CD4-positive, alpha-beta T cell (primary cell): ENCODE measurements around the gene SDK1. TPM values are rescaled to one million over a fixed set of nuclear protein-coding genes. Genes with fewer than 3 reads are reported as not detected.
"Not testable (repeated sequence)": the region's sequence is repeated elsewhere in the genome, so short reads cannot be mapped to it uniquely, and the experiment has no call there.

Experiments
- ATAC-seq: fragments of 200-7000 bp; cut with Tn5 transposase; one replicate; pipeline ENCODE4 v1.10.0; 2022; ENCODE audit warnings: mild to moderate bottlenecking; ENCODE audit not compliant: poor library complexity
- CTCF ChIA-PET: fragments of 350-600 bp; sonication (Branson Sonifier 250); formaldehyde crosslinking; loops from one replicate; lab custom pipeline; 2021; ENCODE audit warnings: antibody characterized with exemption, inconsistent platforms; lab: Charles Lee
- POLR2A ChIA-PET: fragments of 350-600 bp; sonication (Branson Sonifier 250); formaldehyde crosslinking; loops from one replicate; lab custom pipeline; 2021; ENCODE audit warnings: antibody characterized with exemption, inconsistent platforms; lab: Charles Lee
- DNase-seq, 14 experiments: peaks; one replicate each; pipeline ENCODE4 v3.0.0-alpha.2; 2013 to 2020; ENCODE audit warnings: mixed read lengths in 2 of 14
- H3K27ac ChIP-seq, 2 donors: one replicate each; pipeline versions ENCODE4 v1.5.1 to v1.7.0; 2013; ENCODE audit warnings: low read length in 2 of 2, low read depth in 1 of 2, mild to moderate bottlenecking in 1 of 2
- H3K27me3 ChIP-seq, 2 experiments: 1 replicate in 1 of 2; 2 replicates in 1 of 2; pipeline versions ENCODE4 v1.6.1 to v1.7.0; 2013; ENCODE audit warnings: low read length in 2 of 2, control low read depth in 1 of 2, mild to moderate bottlenecking in 1 of 2, moderate library complexity in 1 of 2; ENCODE audit not compliant: insufficient read depth in 2 of 2, control insufficient read depth in 1 of 2
- H3K36me3 ChIP-seq: one replicate; pipeline ENCODE4 v1.6.1; 2013; ENCODE audit warnings: low read length, control low read depth; ENCODE audit not compliant: insufficient read depth
- H3K4me1 ChIP-seq: one replicate; pipeline ENCODE4 v1.6.1; 2013; ENCODE audit warnings: low read length, control low read depth; ENCODE audit not compliant: insufficient read depth
- H3K4me3 ChIP-seq: one replicate; pipeline ENCODE4 v1.5.1; 2013; ENCODE audit warnings: mild to moderate bottlenecking, low read length, moderate library complexity
- H3K9me3 ChIP-seq, 2 experiments: 1 replicate in 1 of 2; 2 replicates in 1 of 2; pipeline versions ENCODE4 v1.6.1 to v1.7.0; 2013; ENCODE audit warnings: low read length in 2 of 2, mild to moderate bottlenecking in 2 of 2, control low read depth in 1 of 2, moderate library complexity in 1 of 2; ENCODE audit not compliant: control insufficient read depth in 1 of 2, insufficient read depth in 1 of 2
- H3K27ac Mint-ChIP-seq: one replicate; pipeline ENCODE4 v1.8.0; 2020; ENCODE audit warnings: mixed read lengths
- H3K27me3 Mint-ChIP-seq: one replicate; pipeline ENCODE4 v1.8.0; 2021; ENCODE audit warnings: mixed read lengths
- H3K36me3 Mint-ChIP-seq: one replicate; pipeline ENCODE4 v1.8.0; 2021; ENCODE audit warnings: low read depth, mixed read lengths
- H3K4me1 Mint-ChIP-seq: one replicate; pipeline ENCODE4 v1.8.0; 2021; ENCODE audit warnings: low read depth, mixed read lengths
- H3K4me3 Mint-ChIP-seq: one replicate; pipeline ENCODE4 v1.8.0; 2020; ENCODE audit warnings: mild to moderate bottlenecking, mixed read lengths
- H3K9me3 Mint-ChIP-seq: one replicate; pipeline ENCODE4 v1.8.0; 2020; ENCODE audit warnings: mixed read lengths
- intact Hi-C, 2 experiments: fragments of 100-400 bp; cut with DNase I in 1 of 2; cut with micrococcal nuclease in 1 of 2; formaldehyde crosslinking; loops; one replicate each; pipeline versions ENCODE4 v1.15.1 to v1.9.0; 2023 to 2025; cut with DNase I, micrococcal nuclease
- total RNA-seq, 174 experiments: library from RNA in 2 of 174; stranded (reverse) in 2 of 174; gene quantifications; one replicate each; pipeline ENCODE4 v1.2.3 and lab custom pipeline; 2021 to 2026
- TF ChIP-seq, protein P1 (sequence below): fragments of 200-600 bp; IDR thresholded peaks from one replicate; pipeline ENCODE4 v1.8.0; 2022; ENCODE audit warnings: antibody characterized with exemption, mild to moderate bottlenecking

The SDK1 gene
- total RNA-seq, 2 experiments from 2014 or later: 1.1 to 1.3 TPM

DNA sequence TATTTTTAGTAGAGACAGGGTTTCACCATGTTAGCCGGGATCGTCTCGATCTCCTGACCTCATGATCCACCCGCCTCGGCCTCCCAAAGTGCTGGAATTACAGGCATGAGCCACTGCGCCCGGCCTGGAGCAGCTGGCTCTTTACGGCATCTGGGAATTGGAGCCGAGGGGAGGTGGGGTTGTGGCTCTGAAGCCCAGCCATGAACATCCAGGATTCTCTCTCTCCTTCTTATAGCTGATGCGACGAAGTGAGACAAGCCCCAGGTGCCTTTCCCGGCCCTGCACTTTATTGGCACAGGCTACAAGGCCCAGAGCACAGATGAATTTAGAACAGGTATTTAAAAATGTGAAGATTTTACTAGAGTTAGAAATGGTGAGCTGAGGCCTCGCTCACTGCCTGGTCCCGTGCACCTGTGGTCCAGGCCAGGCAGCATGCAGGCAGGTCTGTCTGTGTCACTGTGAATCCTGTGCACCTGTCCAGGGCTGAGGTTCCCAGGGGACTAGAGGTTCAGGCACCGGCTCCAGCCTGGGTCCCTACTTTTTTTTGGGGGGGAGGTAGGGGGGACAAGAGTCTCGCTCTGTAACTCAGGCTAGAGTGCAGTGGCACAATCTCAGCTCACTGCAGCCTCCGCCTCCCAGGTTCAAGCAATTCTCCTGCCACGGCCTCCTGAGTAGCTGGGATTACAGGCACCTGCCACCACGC is 1001.3 kb downstream of the SDK1 start:
- H3K4me1 Mint-ChIP-seq: no peaks in the 10 kb centered on the region
- no peak overlapping the region for H3K4me3 Mint-ChIP-seq
- no peak for ATAC-seq
- Histone ChIP-seq H3K36me3 (no peaks in the 10 kb centered on the region), H3K27ac (no peak overlapping the region), H3K4me3 (no peak overlapping the region), H3K4me1 (no peaks in the 10 kb centered on the region), H3K27me3 (peaks cover 0 to 2% of the 10 kb centered on the region in 2 experiments), H3K9me3 (peaks cover 0 to 18% of the 10 kb centered on the region in 2 experiments)
- TF ChIP-seq, protein P1, sequence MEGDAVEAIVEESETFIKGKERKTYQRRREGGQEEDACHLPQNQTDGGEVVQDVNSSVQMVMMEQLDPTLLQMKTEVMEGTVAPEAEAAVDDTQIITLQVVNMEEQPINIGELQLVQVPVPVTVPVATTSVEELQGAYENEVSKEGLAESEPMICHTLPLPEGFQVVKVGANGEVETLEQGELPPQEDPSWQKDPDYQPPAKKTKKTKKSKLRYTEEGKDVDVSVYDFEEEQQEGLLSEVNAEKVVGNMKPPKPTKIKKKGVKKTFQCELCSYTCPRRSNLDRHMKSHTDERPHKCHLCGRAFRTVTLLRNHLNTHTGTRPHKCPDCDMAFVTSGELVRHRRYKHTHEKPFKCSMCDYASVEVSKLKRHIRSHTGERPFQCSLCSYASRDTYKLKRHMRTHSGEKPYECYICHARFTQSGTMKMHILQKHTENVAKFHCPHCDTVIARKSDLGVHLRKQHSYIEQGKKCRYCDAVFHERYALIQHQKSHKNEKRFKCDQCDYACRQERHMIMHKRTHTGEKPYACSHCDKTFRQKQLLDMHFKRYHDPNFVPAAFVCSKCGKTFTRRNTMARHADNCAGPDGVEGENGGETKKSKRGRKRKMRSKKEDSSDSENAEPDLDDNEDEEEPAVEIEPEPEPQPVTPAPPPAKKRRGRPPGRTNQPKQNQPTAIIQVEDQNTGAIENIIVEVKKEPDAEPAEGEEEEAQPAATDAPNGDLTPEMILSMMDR: no peak
- intact Hi-C loops: no loop called here
- no peak overlapping the region for H3K27ac Mint-ChIP-seq
- no peaks in the 10 kb centered on the region for H3K9me3 Mint-ChIP-seq
- no peaks in the 10 kb centered on the region for H3K27me3 Mint-ChIP-seq
- no peaks in the 10 kb centered on the region for H3K36me3 Mint-ChIP-seq
- POLR2A ChIA-PET: no interaction called here
- DNase-seq: no peak
- CTCF ChIA-PET: no interaction called here

DNA sequence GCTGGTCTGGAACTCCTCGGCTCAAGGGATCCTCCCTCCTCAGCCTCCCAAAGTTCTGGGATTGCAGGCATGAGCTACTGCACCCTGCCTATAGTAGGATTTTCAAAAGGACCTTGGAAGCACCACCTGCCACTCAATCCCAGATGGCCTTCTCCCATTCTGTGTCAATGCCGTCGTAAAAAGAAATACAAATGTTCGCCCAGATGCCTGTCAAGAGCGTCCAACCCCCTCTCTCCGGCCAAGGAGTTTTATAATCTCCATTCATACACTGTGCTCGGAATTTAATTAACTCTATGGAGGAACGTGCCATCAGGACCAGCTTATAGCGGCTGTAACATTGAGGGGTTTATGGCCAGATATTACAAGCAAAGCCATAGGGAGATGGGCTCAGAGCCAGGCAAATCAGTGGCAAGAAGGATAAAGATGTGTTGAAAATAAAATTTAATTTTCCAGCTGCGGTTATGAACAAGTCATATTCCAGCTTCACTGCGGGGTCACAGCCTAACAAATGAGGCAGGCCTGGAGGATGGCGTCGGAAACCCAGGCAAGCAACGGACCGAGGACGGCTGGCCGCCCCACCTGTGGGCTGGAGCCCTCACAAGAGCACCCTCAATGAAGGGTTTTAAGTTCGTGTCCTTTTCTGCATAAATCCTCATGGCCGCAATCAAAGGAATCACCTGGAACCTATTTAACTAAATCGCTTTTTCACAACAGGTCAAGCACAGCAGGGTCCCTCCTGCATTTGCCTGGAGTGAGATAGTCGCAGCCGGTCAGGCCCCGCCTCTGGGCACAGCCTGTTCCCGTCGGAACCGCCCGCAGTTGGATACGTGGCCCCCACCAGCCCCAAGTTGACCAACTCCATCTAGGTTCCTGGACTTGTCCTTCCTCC is 1006.5 kb downstream of the SDK1 start:
- no peaks in the 10 kb centered on the region for H3K9me3 Mint-ChIP-seq
- Histone ChIP-seq H3K9me3 (peaks cover 0 to 21% of the 10 kb centered on the region in 2 experiments), H3K27me3 (no peaks in the 10 kb centered on the region), H3K27ac (no peak overlapping the region), H3K4me3 (no peak overlapping the region), H3K36me3 (no peaks in the 10 kb centered on the region), H3K4me1 (no peaks in the 10 kb centered on the region)
- intact Hi-C loops: no loop called here
- ATAC-seq: no peak
- H3K4me1 Mint-ChIP-seq: no peaks in the 10 kb centered on the region
- ChIA-PET CTCF (no interaction called here), POLR2A (no interaction called here)
- no peak overlapping the region for H3K4me3 Mint-ChIP-seq
- H3K36me3 Mint-ChIP-seq: no peaks in the 10 kb centered on the region
- TF ChIP-seq, protein P1: no peak
- no peaks in the 10 kb centered on the region for H3K27me3 Mint-ChIP-seq
- H3K27ac Mint-ChIP-seq: no peak overlapping the region
- no peak for DNase-seq

GRCh38 chr7:4308205-4308590 is 1007.1 kb downstream of the SDK1 start:
- no peak overlapping the region for H3K4me3 ChIP-seq
- no peaks in the 10 kb centered on the region for H3K36me3 Mint-ChIP-seq
- H3K9me3 Mint-ChIP-seq: no peaks in the 10 kb centered on the region
- H3K4me1 Mint-ChIP-seq: no peaks in the 10 kb centered on the region
- peaks cover 0 to 15% of the 10 kb centered on the region in 2 experiments for H3K9me3 ChIP-seq
- intact Hi-C loops: no loop called here
- H3K4me1 ChIP-seq: no peaks in the 10 kb centered on the region
- TF ChIP-seq, protein P1: no peak
- no peak overlapping the region for H3K27ac ChIP-seq
- no peak for ATAC-seq
- no peaks in the 10 kb centered on the region for H3K36me3 ChIP-seq
- H3K27me3 ChIP-seq: no peaks in the 10 kb centered on the region
- ChIA-PET CTCF (no interaction called here), POLR2A (no interaction called here)
- no peaks in the 10 kb centered on the region for H3K27me3 Mint-ChIP-seq
- H3K27ac Mint-ChIP-seq: no peak overlapping the region
- no peak overlapping the region for H3K4me3 Mint-ChIP-seq
- no peak for DNase-seq

DNA sequence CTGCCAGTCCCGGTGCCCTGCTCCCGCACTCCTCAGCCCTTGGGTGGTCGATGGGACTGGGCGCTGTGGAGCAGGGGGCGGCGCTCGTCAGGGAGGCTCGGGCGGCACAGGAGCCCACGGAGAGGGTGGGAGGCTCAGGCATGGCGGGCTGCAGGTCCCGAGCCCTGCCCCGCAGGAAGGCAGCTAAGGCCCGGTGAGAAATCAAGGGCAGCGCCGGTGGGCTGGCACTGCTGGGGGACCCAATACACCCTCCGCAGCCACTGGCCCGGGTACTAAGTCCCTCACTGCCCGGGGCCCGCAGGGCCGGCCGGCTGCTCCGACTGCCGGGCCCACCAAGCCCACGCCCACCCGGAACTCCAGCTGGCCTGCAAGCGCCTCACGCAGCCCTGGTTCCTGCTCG is 1012.9 kb downstream of the SDK1 start:
- H3K4me3 Mint-ChIP-seq, H3K4me1 Mint-ChIP-seq, ATAC-seq, DNase-seq, H3K27me3 Mint-ChIP-seq, intact Hi-C loops, H3K4me3 ChIP-seq, H3K27ac Mint-ChIP-seq, H3K36me3 Mint-ChIP-seq, CTCF ChIA-PET, H3K4me1 ChIP-seq, H3K27ac ChIP-seq, POLR2A ChIA-PET, H3K9me3 Mint-ChIP-seq, H3K36me3 ChIP-seq, H3K27me3 ChIP-seq: not testable (repeated sequence)
- H3K9me3 ChIP-seq: peaks cover 0 to 13% of the 10 kb centered on the region in 2 experiments

- H3K4me1 Mint-ChIP-seq, H3K9me3 Mint-ChIP-seq, H3K4me1 ChIP-seq, H3K27ac ChIP-seq, H3K36me3 ChIP-seq, intact Hi-C loops, POLR2A ChIA-PET, DNase-seq, H3K4me3 Mint-ChIP-seq, H3K27ac Mint-ChIP-seq, H3K4me3 ChIP-seq, H3K27me3 ChIP-seq, H3K27me3 Mint-ChIP-seq, ATAC-seq, CTCF ChIA-PET, H3K36me3 Mint-ChIP-seq: not testable (repeated sequence)
- H3K9me3 ChIP-seq: peaks cover 0 to 13% of the 10 kb centered on the region in 2 experiments
Observed at GRCh38 chr7:4314316-4314715, 1013.3 kb downstream of the SDK1 start.
